Liver (tissue), 9 donors: ENCODE data around the gene B4GALT5. TPM values are rescaled to one million over a fixed set of nuclear protein-coding genes. Genes with fewer than 3 reads are reported as not detected.

ENCODE experiments used
- DNase-seq: peaks from one replicate; pipeline ENCODE4 v3.0.0-alpha.2; 2017; ENCODE audit warnings: low spot score
- H3K27ac ChIP-seq, 2 donors: one replicate each; pipeline ENCODE4 v1.7.0; 2013; ENCODE audit warnings: inconsistent platforms in 2 of 2, low read length in 2 of 2, control low read depth in 1 of 2, low read depth in 1 of 2, mild to moderate bottlenecking in 1 of 2
- H3K27me3 ChIP-seq, 4 donors: one replicate each; pipeline versions ENCODE4 v1.6.1 to v1.7.0; 2013; ENCODE audit warnings: low read length in 3 of 4, inconsistent platforms in 1 of 4, mild to moderate bottlenecking in 1 of 4, moderate library complexity in 1 of 4; ENCODE audit not compliant: control insufficient read depth in 4 of 4, insufficient read depth in 4 of 4
- H3K36me3 ChIP-seq, 4 donors: one replicate each; pipeline versions ENCODE4 v1.6.1 to v1.7.0; 2013; ENCODE audit warnings: low read length in 3 of 4, mild to moderate bottlenecking in 3 of 4, low read depth in 1 of 4, moderate library complexity in 1 of 4; ENCODE audit not compliant: control insufficient read depth in 4 of 4, insufficient read depth in 3 of 4
- H3K4me1 ChIP-seq, 4 donors: one replicate each; pipeline versions ENCODE4 v1.6.1 to v1.7.0; 2013; ENCODE audit warnings: low read length in 3 of 4, mild to moderate bottlenecking in 3 of 4, moderate library complexity in 1 of 4; ENCODE audit not compliant: control insufficient read depth in 4 of 4, insufficient read depth in 4 of 4
- H3K4me3 ChIP-seq, 3 donors: one replicate each; pipeline versions ENCODE4 v1.6.1 to v1.7.0; 2013; ENCODE audit warnings: low read length in 3 of 3, control low read depth in 1 of 3, low read depth in 1 of 3, mild to moderate bottlenecking in 1 of 3
- H3K9ac ChIP-seq, 2 donors: one replicate each; pipeline ENCODE4 v1.7.0; 2013; ENCODE audit warnings: low read length in 2 of 2, mild to moderate bottlenecking in 2 of 2, moderate library complexity in 2 of 2, control low read depth in 1 of 2, low read depth in 1 of 2
- H3K9me3 ChIP-seq, 4 donors: one replicate each; pipeline versions ENCODE4 v1.6.1 to v1.7.0; 2013; ENCODE audit warnings: low read length in 3 of 4; ENCODE audit not compliant: control insufficient read depth in 4 of 4
- EGR1 ChIP-seq, 2 donors: IDR thresholded peaks; 2 replicates each; pipeline ENCODE4 v1.6.1; 2016 to 2018; ENCODE audit warnings: antibody characterized with exemption in 2 of 2, low read depth in 2 of 2
- FOXA1 ChIP-seq: IDR thresholded peaks from 2 replicates; pipeline ENCODE4 v1.6.1; 2016; ENCODE audit warnings: antibody characterized with exemption
- FOXA2 ChIP-seq: IDR thresholded peaks from 2 replicates; pipeline ENCODE4 v1.6.1; 2016; ENCODE audit warnings: antibody characterized with exemption
- GABPA ChIP-seq, 2 donors: IDR thresholded peaks in 1 of 2; conservative IDR thresholded peaks in 1 of 2; 2 replicates each; pipeline ENCODE4 v1.6.1; 2016; ENCODE audit warnings: antibody characterized with exemption in 2 of 2, mild to moderate bottlenecking in 1 of 2, moderate library complexity in 1 of 2
- HNF4A ChIP-seq, 2 donors: conservative IDR thresholded peaks; 2 replicates each; pipeline ENCODE4 v1.6.1; 2016; ENCODE audit warnings: antibody characterized with exemption in 2 of 2, mild to moderate bottlenecking in 2 of 2
- HNF4G ChIP-seq: IDR thresholded peaks from 2 replicates; pipeline ENCODE4 v1.6.1; 2016; ENCODE audit warnings: antibody characterized with exemption
- JUND ChIP-seq, 2 donors: IDR thresholded peaks; 2 replicates each; pipeline ENCODE4 v1.6.1; 2016; ENCODE audit warnings: antibody characterized with exemption in 2 of 2
- NR2F2 ChIP-seq: IDR thresholded peaks from 2 replicates; pipeline ENCODE4 v1.6.1; 2016; ENCODE audit warnings: antibody characterized with exemption
- RAD21 ChIP-seq, 2 donors: IDR thresholded peaks; 2 replicates each; pipeline ENCODE4 v1.6.1; 2016; ENCODE audit warnings: antibody characterized with exemption in 2 of 2, mild to moderate bottlenecking in 2 of 2
- RXRA ChIP-seq, 2 donors: IDR thresholded peaks; 2 replicates each; pipeline ENCODE4 v1.6.1; 2017 to 2018; ENCODE audit warnings: antibody characterized with exemption in 2 of 2, mild to moderate bottlenecking in 1 of 2
- SP1 ChIP-seq: IDR thresholded peaks from 2 replicates; pipeline ENCODE4 v1.6.1; 2018; ENCODE audit warnings: antibody characterized with exemption, mild to moderate bottlenecking
- TAF1 ChIP-seq: conservative IDR thresholded peaks from 2 replicates; pipeline ENCODE4 v1.6.1; 2016; ENCODE audit warnings: antibody characterized with exemption, mild to moderate bottlenecking
- YY1 ChIP-seq: IDR thresholded peaks from 2 replicates; pipeline ENCODE4 v1.6.1; 2016; ENCODE audit warnings: antibody characterized with exemption, mild to moderate bottlenecking
- WGBS: extraction: QIAGEN DNeasy Blood & Tissue Kit; methylation state at CpG from one replicate; pipeline ENCODE4 v1.1.7; 2013; 5-methylcytosine and 5-hydroxymethylcytosine counted together
- polyA plus RNA-seq, 2 donors: library from polyadenylated mRNA; stranded (reverse) in 1 of 2; unstranded in 1 of 2; fragments of 200-250 nt in 1 of 2; fragments of >200 nt in 1 of 2; fragmentation: Nextera tagmentation in 1 of 2; extraction: Ambion mirVana in 1 of 2; gene quantifications; one replicate each; pipeline versions ENCODE4 v1.2.1 to v1.2.3, GENCODE V29; 2013 to 2015
- total RNA-seq, 2 donors: library from RNA; depleted of rRNA; stranded (reverse); fragments of >200 nt; gene quantifications; one replicate each; pipeline ENCODE4 v1.2.3, GENCODE V29; 2014
- TF ChIP-seq, protein P1 (sequence below): IDR thresholded peaks from 2 replicates; pipeline ENCODE4 v1.6.1; 2016; ENCODE audit warnings: antibody characterized with exemption, mild to moderate bottlenecking
- TF ChIP-seq, protein P2 (sequence below): fragments of 150-350 bp; IDR thresholded peaks from 2 replicates; pipeline ENCODE4 v1.5.1; 2017; ENCODE audit warnings: improper control_type of control experiment, low read depth, low read length; ENCODE audit not compliant: missing input control
- TF ChIP-seq, protein P3 (sequence below): IDR thresholded peaks from 2 replicates; pipeline ENCODE4 v1.6.1; 2016; ENCODE audit warnings: antibody characterized with exemption
- TF ChIP-seq, protein P4 (sequence below): IDR thresholded peaks from 2 replicates; pipeline ENCODE4 v1.6.1; 2016; ENCODE audit warnings: antibody characterized with exemption
- TF ChIP-seq, protein P5 (sequence below): IDR thresholded peaks from 2 replicates; pipeline ENCODE4 v1.6.1; 2016; ENCODE audit warnings: antibody characterized with exemption
- donor health status: healthy.
- donor health status: healthy.
- donor health status: healthy.
- donor health status: healthy.
- donor health status: healthy.

B4GALT5 gene
- total and polyA plus RNA-seq, 4 donors: 2.0 to 28.2 (median 14.4) TPM

DNA sequence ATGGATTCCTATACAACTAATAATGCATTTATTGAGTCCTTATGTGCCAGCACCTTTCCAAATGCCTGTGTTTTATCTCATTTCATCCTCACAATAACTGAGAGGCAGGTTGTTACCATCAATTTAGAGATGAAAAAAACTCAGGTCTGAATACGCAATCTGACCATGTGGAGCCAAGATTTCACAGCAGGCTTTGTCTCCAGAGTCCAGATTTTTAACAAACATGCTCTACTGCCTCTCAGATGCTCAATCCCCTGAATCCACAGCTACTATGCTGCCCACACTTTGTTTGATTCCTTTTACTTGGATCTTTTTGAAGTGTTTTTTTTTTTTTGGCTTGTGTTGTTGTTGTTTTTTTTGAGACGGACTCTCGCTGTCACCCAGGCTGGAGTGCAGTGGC, 46.8 kb downstream of the B4GALT5 start (continued):
- TF ChIP-seq, protein P1, sequence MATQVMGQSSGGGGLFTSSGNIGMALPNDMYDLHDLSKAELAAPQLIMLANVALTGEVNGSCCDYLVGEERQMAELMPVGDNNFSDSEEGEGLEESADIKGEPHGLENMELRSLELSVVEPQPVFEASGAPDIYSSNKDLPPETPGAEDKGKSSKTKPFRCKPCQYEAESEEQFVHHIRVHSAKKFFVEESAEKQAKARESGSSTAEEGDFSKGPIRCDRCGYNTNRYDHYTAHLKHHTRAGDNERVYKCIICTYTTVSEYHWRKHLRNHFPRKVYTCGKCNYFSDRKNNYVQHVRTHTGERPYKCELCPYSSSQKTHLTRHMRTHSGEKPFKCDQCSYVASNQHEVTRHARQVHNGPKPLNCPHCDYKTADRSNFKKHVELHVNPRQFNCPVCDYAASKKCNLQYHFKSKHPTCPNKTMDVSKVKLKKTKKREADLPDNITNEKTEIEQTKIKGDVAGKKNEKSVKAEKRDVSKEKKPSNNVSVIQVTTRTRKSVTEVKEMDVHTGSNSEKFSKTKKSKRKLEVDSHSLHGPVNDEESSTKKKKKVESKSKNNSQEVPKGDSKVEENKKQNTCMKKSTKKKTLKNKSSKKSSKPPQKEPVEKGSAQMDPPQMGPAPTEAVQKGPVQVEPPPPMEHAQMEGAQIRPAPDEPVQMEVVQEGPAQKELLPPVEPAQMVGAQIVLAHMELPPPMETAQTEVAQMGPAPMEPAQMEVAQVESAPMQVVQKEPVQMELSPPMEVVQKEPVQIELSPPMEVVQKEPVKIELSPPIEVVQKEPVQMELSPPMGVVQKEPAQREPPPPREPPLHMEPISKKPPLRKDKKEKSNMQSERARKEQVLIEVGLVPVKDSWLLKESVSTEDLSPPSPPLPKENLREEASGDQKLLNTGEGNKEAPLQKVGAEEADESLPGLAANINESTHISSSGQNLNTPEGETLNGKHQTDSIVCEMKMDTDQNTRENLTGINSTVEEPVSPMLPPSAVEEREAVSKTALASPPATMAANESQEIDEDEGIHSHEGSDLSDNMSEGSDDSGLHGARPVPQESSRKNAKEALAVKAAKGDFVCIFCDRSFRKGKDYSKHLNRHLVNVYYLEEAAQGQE: no peak
- no peak for TF ChIP-seq NR2F2

DNA sequence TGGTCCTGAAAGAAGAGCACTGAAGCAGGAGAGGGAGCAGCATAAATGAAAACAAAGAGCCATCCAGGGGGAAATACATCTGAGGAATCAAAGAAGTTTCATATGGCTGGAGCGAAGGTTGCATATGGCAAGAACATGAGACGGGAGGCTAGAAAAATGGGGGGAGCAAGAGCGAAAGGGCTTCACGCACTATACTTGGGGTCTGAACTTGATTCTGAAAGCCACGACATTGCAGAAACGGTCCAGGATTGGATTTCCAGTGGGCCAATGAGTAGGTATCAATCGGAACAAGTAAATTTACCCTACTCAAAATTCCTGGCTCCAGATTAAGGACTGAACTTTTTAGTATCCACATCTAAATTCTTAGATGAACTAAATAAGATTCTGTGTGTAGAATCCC, 47.9 kb downstream of the B4GALT5 start:
- Histone ChIP-seq H3K36me3 (no peaks in the 10 kb centered on the region), H3K4me3 (no peak overlapping the region), H3K4me1 (peaks cover 6 to 32% (median 17%) of the 10 kb centered on the region in 4 donors), H3K9me3 (no peaks in the 10 kb centered on the region), H3K9ac (no peak overlapping the region), H3K27ac (no peak overlapping the region), H3K27me3 (no peaks in the 10 kb centered on the region)
- no peak for DNase-seq
- TF ChIP-seq GABPA (IDR thresholded peaks at IDR 0.05 in 1 of 2, conservative IDR thresholded peaks at IDR 0.05 in 1 of 2) (no peak), FOXA2 (no peak), FOXA1 (no peak)
- WGBS: 93% methylated on average over 7 of the region's 7 CpGs

DNA sequence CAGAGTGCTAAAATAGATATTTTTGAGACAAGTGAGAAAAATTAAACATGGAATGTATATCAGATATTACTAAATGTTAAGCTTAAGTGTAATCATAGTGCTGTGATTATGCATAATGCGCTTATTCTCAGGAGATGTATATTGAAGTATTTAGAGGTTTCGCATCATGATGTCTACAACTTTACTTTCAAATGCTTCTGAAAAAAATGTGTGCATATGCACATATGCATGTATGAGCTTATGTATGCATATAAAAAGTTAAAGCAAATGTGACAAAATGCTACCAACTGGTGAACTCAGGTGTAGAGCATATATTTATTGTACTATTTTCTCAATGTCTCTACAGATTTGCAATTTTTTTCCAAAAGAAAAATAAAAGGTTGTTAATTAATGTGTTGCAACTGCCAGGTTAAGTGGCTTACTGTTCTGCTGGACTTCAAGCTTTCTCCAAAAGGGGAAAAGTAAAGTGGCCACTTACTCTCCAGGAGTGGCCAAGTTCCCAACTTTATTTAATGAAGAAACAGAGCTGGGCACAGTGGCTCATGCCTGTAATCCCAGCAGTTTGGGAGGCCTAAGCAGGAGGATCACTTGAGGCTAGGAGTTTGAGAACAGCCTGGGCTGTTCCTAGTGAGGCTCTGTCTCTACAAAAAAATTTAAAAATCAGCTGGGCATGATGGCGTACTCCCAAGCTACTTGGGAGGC, 48.9 kb downstream of the B4GALT5 start:
- TF ChIP-seq FOXA2 (no peak), HNF4G (no peak), RXRA (IDR thresholded peaks at IDR 0.05) (no peak), TAF1 (no peak), YY1 (no peak), EGR1 (IDR thresholded peaks at IDR 0.05; ENCODE audit: low read depth in 2 of 2) (no peak), HNF4A (conservative IDR thresholded peaks at IDR 0.05) (no peak), NR2F2 (no peak), SP1 (no peak), GABPA (IDR thresholded peaks at IDR 0.05 in 1 of 2, conservative IDR thresholded peaks at IDR 0.05 in 1 of 2) (no peak), FOXA1 (no peak), RAD21 (IDR thresholded peaks at IDR 0.05) (no peak), JUND (IDR thresholded peaks at IDR 0.05) (no peak)
- TF ChIP-seq, protein P2, sequence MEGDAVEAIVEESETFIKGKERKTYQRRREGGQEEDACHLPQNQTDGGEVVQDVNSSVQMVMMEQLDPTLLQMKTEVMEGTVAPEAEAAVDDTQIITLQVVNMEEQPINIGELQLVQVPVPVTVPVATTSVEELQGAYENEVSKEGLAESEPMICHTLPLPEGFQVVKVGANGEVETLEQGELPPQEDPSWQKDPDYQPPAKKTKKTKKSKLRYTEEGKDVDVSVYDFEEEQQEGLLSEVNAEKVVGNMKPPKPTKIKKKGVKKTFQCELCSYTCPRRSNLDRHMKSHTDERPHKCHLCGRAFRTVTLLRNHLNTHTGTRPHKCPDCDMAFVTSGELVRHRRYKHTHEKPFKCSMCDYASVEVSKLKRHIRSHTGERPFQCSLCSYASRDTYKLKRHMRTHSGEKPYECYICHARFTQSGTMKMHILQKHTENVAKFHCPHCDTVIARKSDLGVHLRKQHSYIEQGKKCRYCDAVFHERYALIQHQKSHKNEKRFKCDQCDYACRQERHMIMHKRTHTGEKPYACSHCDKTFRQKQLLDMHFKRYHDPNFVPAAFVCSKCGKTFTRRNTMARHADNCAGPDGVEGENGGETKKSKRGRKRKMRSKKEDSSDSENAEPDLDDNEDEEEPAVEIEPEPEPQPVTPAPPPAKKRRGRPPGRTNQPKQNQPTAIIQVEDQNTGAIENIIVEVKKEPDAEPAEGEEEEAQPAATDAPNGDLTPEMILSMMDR: no peak
- TF ChIP-seq, protein P3, sequence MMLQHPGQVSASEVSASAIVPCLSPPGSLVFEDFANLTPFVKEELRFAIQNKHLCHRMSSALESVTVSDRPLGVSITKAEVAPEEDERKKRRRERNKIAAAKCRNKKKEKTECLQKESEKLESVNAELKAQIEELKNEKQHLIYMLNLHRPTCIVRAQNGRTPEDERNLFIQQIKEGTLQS: no peak
- TF ChIP-seq, protein P4, sequence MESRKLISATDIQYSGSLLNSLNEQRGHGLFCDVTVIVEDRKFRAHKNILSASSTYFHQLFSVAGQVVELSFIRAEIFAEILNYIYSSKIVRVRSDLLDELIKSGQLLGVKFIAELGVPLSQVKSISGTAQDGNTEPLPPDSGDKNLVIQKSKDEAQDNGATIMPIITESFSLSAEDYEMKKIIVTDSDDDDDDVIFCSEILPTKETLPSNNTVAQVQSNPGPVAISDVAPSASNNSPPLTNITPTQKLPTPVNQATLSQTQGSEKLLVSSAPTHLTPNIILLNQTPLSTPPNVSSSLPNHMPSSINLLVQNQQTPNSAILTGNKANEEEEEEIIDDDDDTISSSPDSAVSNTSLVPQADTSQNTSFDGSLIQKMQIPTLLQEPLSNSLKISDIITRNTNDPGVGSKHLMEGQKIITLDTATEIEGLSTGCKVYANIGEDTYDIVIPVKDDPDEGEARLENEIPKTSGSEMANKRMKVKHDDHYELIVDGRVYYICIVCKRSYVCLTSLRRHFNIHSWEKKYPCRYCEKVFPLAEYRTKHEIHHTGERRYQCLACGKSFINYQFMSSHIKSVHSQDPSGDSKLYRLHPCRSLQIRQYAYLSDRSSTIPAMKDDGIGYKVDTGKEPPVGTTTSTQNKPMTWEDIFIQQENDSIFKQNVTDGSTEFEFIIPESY: no peak
- TF ChIP-seq, protein P5, sequence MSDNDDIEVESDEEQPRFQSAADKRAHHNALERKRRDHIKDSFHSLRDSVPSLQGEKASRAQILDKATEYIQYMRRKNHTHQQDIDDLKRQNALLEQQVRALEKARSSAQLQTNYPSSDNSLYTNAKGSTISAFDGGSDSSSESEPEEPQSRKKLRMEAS: no peak
- TF ChIP-seq, protein P1: no peak
- Histone ChIP-seq H3K4me3 (no peak overlapping the region), H3K4me1 (peaks cover 2 to 22% (median 14%) of the 10 kb centered on the region in 4 donors), H3K27ac (no peak overlapping the region), H3K27me3 (no peaks in the 10 kb centered on the region), H3K36me3 (peaks cover 0 to 2% (median 0%) of the 10 kb centered on the region in 4 donors), H3K9me3 (no peaks in the 10 kb centered on the region), H3K9ac (no peak overlapping the region)
- WGBS: 98% methylated on average over 3 of the region's 3 CpGs
- no peak for DNase-seq
